Measurements from ENCODE around the gene FOXRED2. TPM values are rescaled to one million over a fixed set of nuclear protein-coding genes. Genes with fewer than 3 reads are reported as not detected.

Gene FOXRED2
- total RNA-seq, 1 experiment from 2014 or later = 34.4 TPM

DNA sequence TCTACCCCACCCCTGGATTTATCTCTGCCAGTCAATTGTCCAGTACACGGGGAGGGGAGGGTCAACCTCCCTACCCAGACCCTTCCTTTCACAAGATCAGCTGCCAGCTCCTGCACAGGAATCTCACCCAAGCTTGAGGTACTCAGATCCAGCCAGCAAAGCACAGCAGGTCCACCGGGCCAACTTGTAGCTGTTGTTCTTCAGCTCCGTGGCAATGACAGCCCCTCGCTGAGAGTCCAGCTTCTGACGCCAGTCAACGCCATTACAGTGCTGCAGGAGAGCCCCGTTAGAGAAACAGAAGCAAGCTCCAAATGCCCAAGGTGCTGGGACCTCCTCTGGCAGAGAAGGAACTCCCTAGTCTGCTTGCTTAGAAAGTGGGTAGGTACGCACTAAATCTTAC, 5.5 kb upstream of the FOXRED2 start:
- no peak overlapping the region for H3K14ac ChIP-seq (ENCODE audit: insufficient read depth, low read length)
- no peak overlapping the region for H2BK120ac ChIP-seq (ENCODE audit: low read depth, low read length, poor library complexity, severe bottlenecking)
- no peak overlapping the region for H4K5ac ChIP-seq (ENCODE audit: insufficient read length, low read depth, low read length)
- H3K4ac ChIP-seq (ENCODE audit: low read depth, low read length) = no peak overlapping the region
- no peaks in the 10 kb centered on the region for H4K20me1 ChIP-seq (ENCODE audit: control insufficient read depth, insufficient read depth, insufficient read length)
- H3K23ac ChIP-seq (ENCODE audit: insufficient read length, low read depth, low read length) = no peak overlapping the region
- no peak overlapping the region for H2AFZ ChIP-seq (ENCODE audit: low read length)
- TF ChIP-seq, protein P1, sequence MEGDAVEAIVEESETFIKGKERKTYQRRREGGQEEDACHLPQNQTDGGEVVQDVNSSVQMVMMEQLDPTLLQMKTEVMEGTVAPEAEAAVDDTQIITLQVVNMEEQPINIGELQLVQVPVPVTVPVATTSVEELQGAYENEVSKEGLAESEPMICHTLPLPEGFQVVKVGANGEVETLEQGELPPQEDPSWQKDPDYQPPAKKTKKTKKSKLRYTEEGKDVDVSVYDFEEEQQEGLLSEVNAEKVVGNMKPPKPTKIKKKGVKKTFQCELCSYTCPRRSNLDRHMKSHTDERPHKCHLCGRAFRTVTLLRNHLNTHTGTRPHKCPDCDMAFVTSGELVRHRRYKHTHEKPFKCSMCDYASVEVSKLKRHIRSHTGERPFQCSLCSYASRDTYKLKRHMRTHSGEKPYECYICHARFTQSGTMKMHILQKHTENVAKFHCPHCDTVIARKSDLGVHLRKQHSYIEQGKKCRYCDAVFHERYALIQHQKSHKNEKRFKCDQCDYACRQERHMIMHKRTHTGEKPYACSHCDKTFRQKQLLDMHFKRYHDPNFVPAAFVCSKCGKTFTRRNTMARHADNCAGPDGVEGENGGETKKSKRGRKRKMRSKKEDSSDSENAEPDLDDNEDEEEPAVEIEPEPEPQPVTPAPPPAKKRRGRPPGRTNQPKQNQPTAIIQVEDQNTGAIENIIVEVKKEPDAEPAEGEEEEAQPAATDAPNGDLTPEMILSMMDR (conservative IDR thresholded peaks at IDR 0.05) = no peak
- no peak overlapping the region for H4K91ac ChIP-seq (ENCODE audit: insufficient read length, low read depth, low read length)
- no peak overlapping the region for H3K9ac ChIP-seq (ENCODE audit: extremely low read depth, insufficient read length, low read length)
- H3K27ac Mint-ChIP-seq = peak overlapping the region in 1 of 3 experiments; percentile 4; a peak in 2 of 7 replicates
- peaks cover 57 to 76% (median 72%) of the 10 kb centered on the region in 3 experiments for H3K36me3 Mint-ChIP-seq (ENCODE audit: insufficient read depth in 1 of 3, low read depth in 3 of 3)
- H2AK5ac ChIP-seq (ENCODE audit: insufficient read length, low read length) = no peak overlapping the region
- no peak overlapping the region for H2BK20ac ChIP-seq (ENCODE audit: low read depth, low read length, poor library complexity, severe bottlenecking)
- DNase-seq = no peak
- H3K4me3 Mint-ChIP-seq = no peak overlapping the region
- H2BK15ac ChIP-seq (ENCODE audit: low read depth, low read length) = no peak overlapping the region
- H3K9me3 Mint-ChIP-seq = peaks cover 0 to 4% of the 10 kb centered on the region in 2 experiments; a peak in 3 of 5 replicates
- no CpG with 5 or more reads among the region's 8 CpGs for WGBS (ENCODE audit: extremely low coverage, insufficient read length, low lambda C conversion rate)
- no peak overlapping the region for H3K27ac ChIP-seq (ENCODE audit: insufficient read length, low read depth, low read length)
- peaks cover 3% of the 10 kb centered on the region in 2 experiments for H3K4me1 Mint-ChIP-seq
- no peaks in the 10 kb centered on the region for H3K27me3 ChIP-seq (ENCODE audit: insufficient read depth, low read length)
- peaks cover under 1% of the 10 kb centered on the region for H3K23me2 ChIP-seq (ENCODE audit: insufficient read length, low read depth, low read length, poor library complexity, severe bottlenecking)
- no peak overlapping the region for H4K8ac ChIP-seq (replicated peaks; ENCODE audit: insufficient read length, low read depth, low read length)
- H2BK12ac ChIP-seq (ENCODE audit: insufficient read length, low read depth, low read length) = no peak overlapping the region
- H3K27me3 Mint-ChIP-seq (ENCODE audit: low read depth) = peaks cover 14% of the 10 kb centered on the region
- H3K4me2 ChIP-seq (ENCODE audit: insufficient read depth, insufficient read length, low read length) = no peak overlapping the region
- no peak overlapping the region for H3K18ac ChIP-seq (ENCODE audit: insufficient read length, low read depth, low read length)
- H3K4me1 ChIP-seq (ENCODE audit: insufficient read depth, low read length) = no peaks in the 10 kb centered on the region
- H3T11ph ChIP-seq (ENCODE audit: low read length) = no peak overlapping the region
- H3K79me1 ChIP-seq (ENCODE audit: insufficient read depth, low read depth, low read length, poor library complexity, severe bottlenecking) = no peaks in the 10 kb centered on the region
- H3K56ac ChIP-seq (ENCODE audit: insufficient read length, low read depth, low read length) = no peak overlapping the region
- H2BK5ac ChIP-seq (ENCODE audit: insufficient read length, low read length) = no peak overlapping the region
- H3K79me2 ChIP-seq (ENCODE audit: insufficient read depth, low read length) = no peaks in the 10 kb centered on the region
- no peaks in the 10 kb centered on the region for H3K9me3 ChIP-seq (ENCODE audit: control insufficient read depth, low read depth, low read length)

All from H9 (cell line).